OCI-LY1 (cell line): ENCODE results near the gene ALG9.

ENCODE experiments used
- H2AFZ ChIP-seq: fragments of 200-600 bp; sonication (generic), shearing (Covaris generic); 2 replicates; pipeline ENCODE4 v1.6.0; 2014; ENCODE audit warnings: antibody characterized with exemption, mild to moderate bottlenecking, low read length
- H3F3A ChIP-seq: fragments of 200-600 bp; sonication (generic), shearing (Covaris generic); 2 replicates; pipeline ENCODE4 v1.6.0; 2014; ENCODE audit warnings: mild to moderate bottlenecking, antibody characterized with exemption, low read length, moderate library complexity; ENCODE audit not compliant: insufficient read depth
- H3K27ac ChIP-seq: fragments of 200-600 bp; sonication (generic); 2 replicates; pipeline ENCODE4 v1.5.1; 2014; ENCODE audit warnings: low read length, mixed run types, mild to moderate bottlenecking, low read depth; ENCODE audit not compliant: poor library complexity, severe bottlenecking
- H3K27me3 ChIP-seq: fragments of 200-600 bp; sonication (generic); 2 replicates; pipeline ENCODE4 v1.6.0; 2014; ENCODE audit warnings: antibody characterized with exemption, mild to moderate bottlenecking, low read length, moderate library complexity; ENCODE audit not compliant: insufficient read depth
- H3K36me3 ChIP-seq: fragments of 200-600 bp; sonication (generic); 2 replicates; pipeline ENCODE4 v1.6.1; 2014; ENCODE audit warnings: mild to moderate bottlenecking, antibody characterized with exemption, low read length, moderate library complexity, mixed read lengths; ENCODE audit not compliant: insufficient read depth
- H3K4me1 ChIP-seq: fragments of 200-600 bp; sonication (generic); 2 replicates; pipeline ENCODE4 v1.5.1; 2014; ENCODE audit warnings: mild to moderate bottlenecking, low read length, moderate library complexity; ENCODE audit not compliant: insufficient read depth, severe bottlenecking
- H3K4me2 ChIP-seq: fragments of 200-600 bp; sonication (generic), shearing (Covaris generic); 2 replicates; pipeline ENCODE4 v1.6.1; 2014; ENCODE audit warnings: low read length
- H3K4me3 ChIP-seq: fragments of 200-600 bp; sonication (generic); 2 replicates; pipeline ENCODE4 v1.5.1; 2014; ENCODE audit warnings: low read length, low read depth, mild to moderate bottlenecking, mixed read lengths; ENCODE audit not compliant: poor library complexity, severe bottlenecking
- H3K79me2 ChIP-seq: fragments of 200-600 bp; shearing (Covaris generic); 2 replicates; pipeline ENCODE4 v1.6.1; 2016; ENCODE audit warnings: mixed run types, low read length, mixed read lengths; ENCODE audit not compliant: insufficient read depth
- H3K9ac ChIP-seq: fragments of 200-600 bp; sonication (generic), shearing (Covaris generic); 2 replicates; pipeline ENCODE4 v1.6.1; 2014; ENCODE audit warnings: mild to moderate bottlenecking, low read length, mixed read lengths
- H3K9me2 ChIP-seq: fragments of 200-600 bp; sonication (generic), shearing (Covaris generic); 2 replicates; pipeline ENCODE4 v1.6.1; 2014; ENCODE audit warnings: low read depth, mild to moderate bottlenecking, low read length, mixed read lengths
- H3K9me3 ChIP-seq: fragments of 200-600 bp; shearing (Covaris generic); 2 replicates; pipeline ENCODE4 v1.6.1; 2014; ENCODE audit warnings: low read length, mixed read lengths
- H4K20me1 ChIP-seq: fragments of 200-600 bp; sonication (generic), shearing (Covaris generic); 2 replicates; pipeline ENCODE4 v1.6.0; 2016; ENCODE audit warnings: mild to moderate bottlenecking, low read length; ENCODE audit not compliant: insufficient read depth
- EZH2 ChIP-seq: fragments of 200-600 bp; sonication (generic), shearing (Covaris generic); IDR thresholded peaks from 2 replicates; pipeline ENCODE4 v1.8.0; 2017; ENCODE audit warnings: borderline replicate concordance, mixed run types, mild to moderate bottlenecking, antibody characterized with exemption, low read length, moderate library complexity, mixed read lengths
- TF ChIP-seq, protein P1 (sequence below): fragments of 200-600 bp; sonication (generic), shearing (Covaris generic); IDR thresholded peaks from 2 replicates; pipeline ENCODE4 v1.5.1; 2017; ENCODE audit warnings: mild to moderate bottlenecking, antibody characterized with exemption, low read length, moderate library complexity, mixed read lengths

Gene ALG9

DNA sequence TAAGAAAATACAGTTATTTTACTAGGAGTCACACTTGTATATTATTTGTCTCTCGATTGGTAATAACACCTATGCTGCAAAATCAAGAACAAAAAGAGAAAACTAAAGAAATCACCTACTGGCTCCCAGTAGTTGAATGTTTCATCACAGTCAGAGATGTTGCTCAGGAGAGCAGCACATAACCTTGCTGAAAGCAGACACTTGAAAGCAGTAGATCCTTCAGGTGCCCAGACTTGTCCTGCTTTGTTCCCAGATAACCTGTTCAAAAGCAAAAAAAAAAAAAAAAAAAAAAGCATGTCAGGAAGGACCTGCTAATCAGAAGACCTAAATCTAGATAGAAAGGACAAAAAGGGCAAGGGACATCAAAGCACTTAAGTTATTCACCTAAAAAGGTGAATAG, 1.3 kb downstream of the ALG9 start:
- Histone ChIP-seq H3K27ac (no peak overlapping the region), H3K9me3 (no peaks in the 10 kb centered on the region), H3F3A (no peaks in the 10 kb centered on the region), H3K4me2 (peak overlapping the region; percentile 91), H3K9ac (no peak overlapping the region; the same call in 1 of the 2 replicates), H4K20me1 (no peaks in the 10 kb centered on the region), H3K4me3 (peak overlapping the region; percentile 80), H3K4me1 (peaks cover 18% of the 10 kb centered on the region), H3K27me3 (no peaks in the 10 kb centered on the region), H3K36me3 (peaks cover 40% of the 10 kb centered on the region), H2AFZ (no peak overlapping the region), H3K9me2 (no peaks in the 10 kb centered on the region), H3K79me2 (no peaks in the 10 kb centered on the region)
- TF ChIP-seq, protein P1, sequence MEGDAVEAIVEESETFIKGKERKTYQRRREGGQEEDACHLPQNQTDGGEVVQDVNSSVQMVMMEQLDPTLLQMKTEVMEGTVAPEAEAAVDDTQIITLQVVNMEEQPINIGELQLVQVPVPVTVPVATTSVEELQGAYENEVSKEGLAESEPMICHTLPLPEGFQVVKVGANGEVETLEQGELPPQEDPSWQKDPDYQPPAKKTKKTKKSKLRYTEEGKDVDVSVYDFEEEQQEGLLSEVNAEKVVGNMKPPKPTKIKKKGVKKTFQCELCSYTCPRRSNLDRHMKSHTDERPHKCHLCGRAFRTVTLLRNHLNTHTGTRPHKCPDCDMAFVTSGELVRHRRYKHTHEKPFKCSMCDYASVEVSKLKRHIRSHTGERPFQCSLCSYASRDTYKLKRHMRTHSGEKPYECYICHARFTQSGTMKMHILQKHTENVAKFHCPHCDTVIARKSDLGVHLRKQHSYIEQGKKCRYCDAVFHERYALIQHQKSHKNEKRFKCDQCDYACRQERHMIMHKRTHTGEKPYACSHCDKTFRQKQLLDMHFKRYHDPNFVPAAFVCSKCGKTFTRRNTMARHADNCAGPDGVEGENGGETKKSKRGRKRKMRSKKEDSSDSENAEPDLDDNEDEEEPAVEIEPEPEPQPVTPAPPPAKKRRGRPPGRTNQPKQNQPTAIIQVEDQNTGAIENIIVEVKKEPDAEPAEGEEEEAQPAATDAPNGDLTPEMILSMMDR, result no peak
- no peak for TF ChIP-seq EZH2

DNA sequence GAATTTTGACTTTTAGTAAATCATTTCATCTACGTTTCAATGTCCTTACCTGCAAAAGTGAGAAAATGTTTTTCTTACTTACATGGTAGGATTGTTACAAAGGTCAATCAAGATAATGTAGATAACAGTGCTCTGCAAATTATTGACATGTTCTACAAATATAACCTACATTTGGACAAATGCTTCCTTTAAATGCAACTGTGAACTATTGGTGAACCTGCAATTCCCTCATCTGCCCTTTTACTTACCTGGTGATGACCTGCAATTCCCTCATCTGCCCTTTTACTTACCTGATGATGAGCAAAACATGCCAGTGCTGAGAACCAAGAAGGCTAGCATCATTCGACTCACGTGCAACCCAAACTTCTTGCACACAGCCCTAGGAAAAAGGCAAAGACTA, 11.1 kb downstream of the ALG9 start:
- Histone ChIP-seq H3K4me3 (no peak overlapping the region), H3K36me3 (peaks cover 64% of the 10 kb centered on the region), H3K9me2 (no peaks in the 10 kb centered on the region), H3K4me2 (no peak overlapping the region), H3K27me3 (no peaks in the 10 kb centered on the region), H3K9me3 (no peaks in the 10 kb centered on the region), H3K4me1 (no peaks in the 10 kb centered on the region), H3K79me2 (no peaks in the 10 kb centered on the region), H4K20me1 (no peaks in the 10 kb centered on the region), H3F3A (no peaks in the 10 kb centered on the region), H2AFZ (no peak overlapping the region), H3K27ac (no peak overlapping the region), H3K9ac (no peak overlapping the region)
- TF ChIP-seq, protein P1, result no peak
- TF ChIP-seq EZH2, result no peak

DNA sequence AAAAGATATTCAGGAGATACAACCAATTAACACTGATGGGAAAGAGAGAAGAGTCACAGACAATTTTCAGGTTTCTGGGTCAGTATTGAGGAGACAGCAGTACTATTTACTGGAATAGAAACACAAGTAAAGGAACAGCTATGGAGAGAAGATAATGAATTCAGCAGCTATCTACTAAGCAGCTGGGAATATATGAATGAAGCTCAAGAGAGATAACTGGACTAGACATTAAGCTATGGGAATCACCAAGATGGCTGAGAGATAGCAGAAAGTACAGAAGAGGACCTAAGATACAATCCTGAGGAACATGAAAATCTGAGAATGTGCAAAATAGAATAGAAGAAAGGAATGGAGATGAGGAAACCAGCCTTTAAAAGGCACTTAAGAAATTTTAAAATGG, 15.9 kb downstream of the ALG9 start:
- Histone ChIP-seq H3K36me3 (peaks cover 60% of the 10 kb centered on the region), H3K27me3 (no peaks in the 10 kb centered on the region), H3K4me3 (no peak overlapping the region), H4K20me1 (no peaks in the 10 kb centered on the region), H3K79me2 (no peaks in the 10 kb centered on the region), H3K9ac (no peak overlapping the region), H3K4me1 (no peaks in the 10 kb centered on the region), H3K27ac (no peak overlapping the region), H3F3A (no peaks in the 10 kb centered on the region), H3K4me2 (no peak overlapping the region), H3K9me3 (no peaks in the 10 kb centered on the region), H3K9me2 (no peaks in the 10 kb centered on the region), H2AFZ (no peak overlapping the region)
- TF ChIP-seq, protein P1, result no peak
- no peak for TF ChIP-seq EZH2
